PFSK-1 (cell line): ENCODE measurements around the gene RASA3.

Source experiments
- FOXP2 ChIP-seq: optimal IDR thresholded peaks from 2 replicates; pipeline ENCODE3; 2011; ENCODE audit warnings: borderline replicate concordance, control low read depth, inconsistent platforms; ENCODE audit not compliant: insufficient read depth; ENCODE audit errors: extremely low read length, extremely low read depth
- POLR2AphosphoS5 ChIP-seq: IDR thresholded peaks from 2 replicates; pipeline ENCODE4 v1.6.1; 2012; ENCODE audit warnings: low read depth, mild to moderate bottlenecking, control low read depth, low read length, moderate library complexity
- SIN3A ChIP-seq: IDR thresholded peaks from 2 replicates; pipeline ENCODE4 v1.6.1; 2012; ENCODE audit warnings: mild to moderate bottlenecking, low read length, moderate library complexity, borderline replicate concordance; ENCODE audit not compliant: insufficient read depth
- TAF1 ChIP-seq: IDR thresholded peaks from 2 replicates; pipeline ENCODE4 v1.6.1; 2012; ENCODE audit warnings: low read length, control low read depth, borderline replicate concordance; ENCODE audit not compliant: insufficient read depth
- TF ChIP-seq, protein P1 (sequence below), 2 experiments: IDR thresholded peaks; 2 replicates each; pipeline versions ENCODE4 v1.6.1 to v1.8.0; 2011 to 2012; ENCODE audit warnings: low read depth in 2 of 2, low read length in 2 of 2, control low read depth in 1 of 2, inconsistent platforms in 1 of 2, mild to moderate bottlenecking in 1 of 2, moderate library complexity in 1 of 2; ENCODE audit not compliant: insufficient read depth in 1 of 2

RASA3 gene

DNA sequence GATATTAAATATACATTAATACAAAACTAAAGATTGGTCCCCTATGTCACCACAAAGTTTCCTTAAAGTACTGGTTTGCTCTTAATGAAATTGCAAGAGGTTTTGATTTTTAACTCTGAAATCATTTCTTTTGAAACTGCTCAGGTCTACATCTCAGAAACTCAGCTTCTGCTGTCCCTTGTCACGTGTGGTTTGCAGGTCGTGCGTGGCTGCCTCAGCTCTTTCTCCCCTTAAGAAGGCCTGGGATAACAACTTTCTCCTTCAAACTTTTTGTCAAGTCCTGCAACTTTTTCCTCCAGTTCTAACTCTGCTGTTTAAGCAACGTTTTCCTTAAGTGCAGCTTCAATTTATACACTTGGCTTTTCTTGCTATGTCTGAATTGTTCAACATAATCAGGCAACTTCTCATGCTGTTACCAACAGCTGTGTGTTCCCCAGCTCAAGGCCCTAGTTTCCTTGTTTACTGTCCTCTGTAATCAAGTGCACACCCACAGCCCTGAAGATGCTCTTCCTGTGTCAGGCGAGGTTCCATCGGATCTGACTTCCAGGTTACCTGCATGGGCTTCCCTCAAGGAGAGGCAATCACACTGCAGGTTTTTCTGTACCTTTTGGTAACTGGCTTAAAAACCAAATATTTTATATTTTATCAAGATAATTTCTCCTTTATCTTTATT is 172.0 kb downstream of the RASA3 start:
- no peak for TF ChIP-seq TAF1
- no peak for TF ChIP-seq FOXP2
- TF ChIP-seq SIN3A, result no peak
- TF ChIP-seq POLR2AphosphoS5, result no peak
- TF ChIP-seq, protein P1, sequence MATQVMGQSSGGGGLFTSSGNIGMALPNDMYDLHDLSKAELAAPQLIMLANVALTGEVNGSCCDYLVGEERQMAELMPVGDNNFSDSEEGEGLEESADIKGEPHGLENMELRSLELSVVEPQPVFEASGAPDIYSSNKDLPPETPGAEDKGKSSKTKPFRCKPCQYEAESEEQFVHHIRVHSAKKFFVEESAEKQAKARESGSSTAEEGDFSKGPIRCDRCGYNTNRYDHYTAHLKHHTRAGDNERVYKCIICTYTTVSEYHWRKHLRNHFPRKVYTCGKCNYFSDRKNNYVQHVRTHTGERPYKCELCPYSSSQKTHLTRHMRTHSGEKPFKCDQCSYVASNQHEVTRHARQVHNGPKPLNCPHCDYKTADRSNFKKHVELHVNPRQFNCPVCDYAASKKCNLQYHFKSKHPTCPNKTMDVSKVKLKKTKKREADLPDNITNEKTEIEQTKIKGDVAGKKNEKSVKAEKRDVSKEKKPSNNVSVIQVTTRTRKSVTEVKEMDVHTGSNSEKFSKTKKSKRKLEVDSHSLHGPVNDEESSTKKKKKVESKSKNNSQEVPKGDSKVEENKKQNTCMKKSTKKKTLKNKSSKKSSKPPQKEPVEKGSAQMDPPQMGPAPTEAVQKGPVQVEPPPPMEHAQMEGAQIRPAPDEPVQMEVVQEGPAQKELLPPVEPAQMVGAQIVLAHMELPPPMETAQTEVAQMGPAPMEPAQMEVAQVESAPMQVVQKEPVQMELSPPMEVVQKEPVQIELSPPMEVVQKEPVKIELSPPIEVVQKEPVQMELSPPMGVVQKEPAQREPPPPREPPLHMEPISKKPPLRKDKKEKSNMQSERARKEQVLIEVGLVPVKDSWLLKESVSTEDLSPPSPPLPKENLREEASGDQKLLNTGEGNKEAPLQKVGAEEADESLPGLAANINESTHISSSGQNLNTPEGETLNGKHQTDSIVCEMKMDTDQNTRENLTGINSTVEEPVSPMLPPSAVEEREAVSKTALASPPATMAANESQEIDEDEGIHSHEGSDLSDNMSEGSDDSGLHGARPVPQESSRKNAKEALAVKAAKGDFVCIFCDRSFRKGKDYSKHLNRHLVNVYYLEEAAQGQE (IDR thresholded peaks at IDR 0.05; ENCODE audit: insufficient read depth in 1 of 2, low read depth in 2 of 2, low read length in 2 of 2), result no peak

DNA sequence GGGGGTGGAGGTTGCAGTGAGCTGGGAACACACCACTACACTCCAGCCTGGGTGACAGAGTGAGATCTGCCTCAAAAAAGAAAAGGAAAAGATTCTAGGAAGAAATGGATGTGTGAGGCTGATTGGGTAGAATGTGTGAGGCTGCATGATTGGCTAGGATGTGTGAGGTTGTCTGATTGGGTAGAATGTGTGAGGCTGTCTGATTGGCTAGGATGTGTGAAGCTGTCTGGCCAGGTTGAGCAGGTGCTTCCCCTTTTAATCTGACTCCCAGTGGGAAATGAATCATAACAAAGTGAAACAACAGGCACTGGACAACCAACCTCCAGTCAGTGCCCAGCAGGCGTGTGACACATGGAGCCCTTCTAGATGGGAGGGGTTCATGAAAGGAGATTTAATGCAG is 173.2 kb downstream of the RASA3 start:
- TF ChIP-seq FOXP2 (no peak), TAF1 (no peak), SIN3A (no peak), POLR2AphosphoS5 (no peak)
- TF ChIP-seq, protein P1 (IDR thresholded peaks at IDR 0.05; ENCODE audit: insufficient read depth in 1 of 2, low read depth in 2 of 2, low read length in 2 of 2), result no peak

DNA sequence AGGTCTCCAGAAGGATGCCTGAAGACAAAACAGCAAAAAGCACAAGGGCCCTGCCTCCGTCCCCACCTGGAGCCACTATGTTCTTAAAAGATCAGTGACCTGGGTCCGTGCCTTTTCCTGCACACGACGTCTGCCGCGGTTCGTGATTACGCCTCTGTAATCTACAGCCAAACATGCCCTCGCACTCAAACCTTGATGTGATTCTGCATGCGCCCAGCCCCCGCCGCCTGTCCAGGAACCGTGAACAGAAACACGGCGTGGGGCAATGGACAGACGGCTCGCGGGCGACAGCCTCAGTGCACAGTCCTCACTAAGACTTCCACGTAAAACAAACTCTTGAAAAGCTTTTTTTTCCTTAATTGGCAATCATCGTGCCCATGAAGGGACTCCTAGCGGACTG is 174.1 kb downstream of the RASA3 start:
- TF ChIP-seq SIN3A (no peak), FOXP2 (no peak), POLR2AphosphoS5 (no peak), TAF1 (no peak)
- TF ChIP-seq, protein P1 (IDR thresholded peaks at IDR 0.05; ENCODE audit: insufficient read depth in 1 of 2, low read depth in 2 of 2, low read length in 2 of 2), result no peak

DNA sequence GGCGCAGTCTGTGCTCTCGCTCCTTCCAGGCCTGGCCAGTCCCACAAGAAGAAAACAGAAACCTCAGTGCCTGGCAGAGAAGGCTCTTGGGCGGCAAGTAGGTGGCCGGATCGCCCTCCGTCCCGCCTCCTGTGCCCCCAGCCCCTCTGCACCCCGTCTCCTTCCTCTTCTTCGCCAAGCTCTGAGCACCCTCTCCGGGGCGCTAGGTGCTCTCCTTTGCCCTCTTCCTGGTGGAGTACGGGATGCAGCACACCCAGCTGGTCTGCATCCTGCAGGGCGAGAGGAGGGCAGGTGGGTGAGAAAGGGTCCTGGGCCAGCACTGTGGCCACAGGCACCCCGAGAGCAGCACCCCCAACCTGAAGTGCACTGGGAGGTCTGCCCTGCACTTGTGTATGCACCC is 175.9 kb downstream of the RASA3 start:
- TF ChIP-seq SIN3A, result no peak
- no peak for TF ChIP-seq POLR2AphosphoS5
- no peak for TF ChIP-seq FOXP2
- TF ChIP-seq TAF1, result no peak
- TF ChIP-seq, protein P1 (IDR thresholded peaks at IDR 0.05; ENCODE audit: insufficient read depth in 1 of 2, low read depth in 2 of 2, low read length in 2 of 2), result no peak

DNA sequence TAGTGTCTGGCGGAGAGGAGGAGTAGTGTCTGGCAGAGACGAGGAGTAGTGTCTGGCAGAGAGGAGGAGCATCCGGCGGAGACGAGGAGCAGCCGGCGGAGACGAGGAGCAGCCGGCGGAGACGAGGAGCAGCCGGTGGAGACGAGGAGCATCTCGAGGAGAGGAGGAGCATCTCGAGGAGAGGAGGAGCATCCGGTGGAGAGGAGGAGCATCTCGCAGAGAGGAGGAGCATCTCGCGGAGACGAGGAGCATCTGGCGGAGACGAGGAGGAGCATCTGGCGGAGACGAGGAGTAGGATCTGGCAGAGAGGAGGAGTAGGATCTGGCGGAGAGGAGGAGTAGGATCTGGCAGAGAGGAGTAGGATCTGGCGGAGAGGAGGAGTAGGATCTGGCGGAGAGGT is 176.7 kb downstream of the RASA3 start:
- no peak for TF ChIP-seq SIN3A
- TF ChIP-seq TAF1, result no peak
- no peak for TF ChIP-seq POLR2AphosphoS5
- TF ChIP-seq, protein P1 (IDR thresholded peaks at IDR 0.05; ENCODE audit: insufficient read depth in 1 of 2, low read depth in 2 of 2, low read length in 2 of 2), result no peak
- no peak for TF ChIP-seq FOXP2
